Left hindlimb (tissue), 1 donor: ENCODE data around the gene ELL.
A peak's percentile ranks its signal among the peaks of the same experiment; 100 is the strongest.

ENCODE experiments used
- DNase-seq: peaks from one replicate; pipeline ENCODE4 v3.0.0-alpha.2; 2018

The ELL gene

DNA sequence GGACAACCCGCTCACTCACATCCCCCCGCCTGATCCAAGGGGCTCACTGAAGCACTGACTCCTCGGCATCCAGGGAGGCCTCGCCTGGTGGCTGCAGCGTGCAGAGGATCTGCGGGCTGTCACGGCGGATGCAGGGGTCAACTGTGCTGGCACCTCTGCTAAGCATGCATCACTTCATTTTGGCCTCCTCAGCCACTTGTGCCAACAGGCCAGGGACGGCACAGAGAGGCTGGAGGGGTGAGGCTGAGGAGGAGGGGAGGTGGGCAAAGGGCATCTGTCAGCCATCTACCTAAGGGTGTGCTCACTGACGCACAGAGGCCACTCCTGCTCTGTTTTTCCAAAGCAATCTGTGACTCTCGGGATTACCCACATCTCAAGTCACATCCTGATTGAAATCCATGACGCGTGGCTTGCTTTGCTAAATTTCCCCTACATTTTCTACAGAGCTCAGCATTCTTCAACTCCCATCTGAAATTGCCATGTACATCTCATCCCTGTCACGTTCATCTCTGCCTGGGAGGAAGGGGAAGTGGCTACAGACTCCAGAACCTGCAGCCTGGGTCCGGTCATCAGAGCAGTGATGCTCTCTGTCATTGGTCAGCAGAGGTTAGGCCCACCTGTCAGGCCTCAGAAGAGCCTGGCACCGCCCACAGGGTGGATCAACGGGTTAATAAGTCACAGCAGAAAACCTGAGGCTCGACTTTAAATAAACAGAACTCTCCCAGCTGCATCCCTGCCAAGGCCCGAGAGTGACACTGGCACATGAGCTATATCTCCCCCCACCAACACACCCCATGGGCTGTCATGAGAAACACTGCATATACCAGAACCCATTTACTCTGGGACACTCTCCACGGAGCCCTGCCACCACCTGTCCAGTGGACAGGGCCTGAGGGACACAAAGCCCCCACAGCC is 17.6 kb downstream of the ELL start:
- DNase-seq: no peak

DNA sequence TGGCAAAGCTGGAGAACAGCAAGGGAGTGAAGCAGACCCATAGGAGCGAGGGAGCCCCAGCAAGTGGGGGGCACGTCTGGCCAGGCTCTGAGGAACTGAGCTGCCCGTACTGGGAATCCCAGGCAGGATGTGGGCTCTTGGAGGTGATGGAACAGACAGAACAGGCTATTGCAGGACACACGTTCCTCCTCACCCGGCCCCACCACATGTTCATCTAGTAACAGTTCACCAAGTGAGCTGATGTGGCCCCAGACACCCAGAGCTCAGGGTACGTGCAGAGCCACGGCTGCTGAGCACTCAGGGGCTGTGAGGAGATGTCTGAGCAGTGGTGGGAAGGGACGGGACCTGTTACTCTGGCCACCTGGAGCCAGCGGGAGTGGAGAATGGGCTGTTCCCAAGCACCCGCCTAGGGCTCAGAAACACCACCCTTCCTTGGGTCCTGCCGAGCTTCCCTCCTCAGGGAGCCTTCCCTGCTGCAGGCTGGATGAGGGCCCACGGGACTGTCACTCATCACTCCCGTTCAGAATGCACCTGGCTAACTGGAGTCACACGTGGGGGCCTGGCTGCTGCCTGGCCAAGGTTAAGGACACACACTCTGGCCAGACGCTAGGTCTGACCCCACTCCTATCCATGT is 18.4 kb downstream of the ELL start:
- no peak for DNase-seq

DNA sequence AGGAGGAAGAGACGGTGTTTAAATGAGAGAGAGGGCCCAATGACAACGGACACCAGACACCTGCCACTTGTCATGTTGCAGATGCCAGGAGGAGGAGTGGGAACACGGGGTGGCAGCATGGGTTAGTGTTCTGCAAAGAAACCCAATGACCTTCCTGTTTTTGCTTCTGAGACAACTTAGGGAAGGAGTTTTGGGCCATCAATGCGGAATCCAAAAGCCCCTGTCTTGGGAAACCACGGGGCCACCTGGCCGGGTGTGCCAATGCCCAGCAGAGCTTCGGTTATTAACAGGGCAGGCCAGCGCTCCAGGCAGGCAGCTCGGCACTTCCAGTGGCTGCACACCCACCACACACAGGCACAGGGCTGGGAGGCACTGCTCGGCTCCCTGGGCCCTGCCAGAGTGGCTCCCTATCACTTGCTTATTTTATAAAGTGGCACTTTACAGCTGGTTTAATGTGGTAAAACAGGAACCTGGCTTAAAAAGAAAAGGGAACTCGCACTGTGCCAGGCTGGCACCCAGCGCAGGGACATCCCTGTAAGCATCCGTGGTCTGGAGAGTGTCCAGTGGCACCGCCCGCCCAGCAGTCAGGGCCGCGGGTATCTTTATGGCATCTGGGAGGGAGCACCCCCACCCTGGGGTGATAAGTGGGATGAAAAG is 19.1 kb downstream of the ELL start:
- no peak for DNase-seq

DNA sequence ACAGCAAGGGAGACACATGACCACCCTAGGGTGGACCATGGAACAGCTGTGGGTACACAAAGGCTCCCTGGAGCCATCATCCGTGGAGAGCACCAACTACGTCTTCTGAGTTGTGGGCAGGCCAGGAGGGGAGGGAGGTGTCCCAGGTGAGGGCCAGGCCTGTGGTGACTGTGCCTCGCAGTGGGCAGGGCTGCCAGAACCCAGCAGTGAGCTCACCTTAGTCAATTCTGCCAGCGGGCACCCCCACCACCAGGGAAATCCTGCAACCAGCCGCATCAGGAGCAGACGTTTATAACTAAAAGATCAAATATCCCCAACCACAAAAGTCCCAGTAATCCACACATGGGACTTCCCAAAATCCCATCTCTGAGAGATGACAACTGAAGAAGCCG is 19.6 kb downstream of the ELL start:
- DNase-seq: no peak

DNA sequence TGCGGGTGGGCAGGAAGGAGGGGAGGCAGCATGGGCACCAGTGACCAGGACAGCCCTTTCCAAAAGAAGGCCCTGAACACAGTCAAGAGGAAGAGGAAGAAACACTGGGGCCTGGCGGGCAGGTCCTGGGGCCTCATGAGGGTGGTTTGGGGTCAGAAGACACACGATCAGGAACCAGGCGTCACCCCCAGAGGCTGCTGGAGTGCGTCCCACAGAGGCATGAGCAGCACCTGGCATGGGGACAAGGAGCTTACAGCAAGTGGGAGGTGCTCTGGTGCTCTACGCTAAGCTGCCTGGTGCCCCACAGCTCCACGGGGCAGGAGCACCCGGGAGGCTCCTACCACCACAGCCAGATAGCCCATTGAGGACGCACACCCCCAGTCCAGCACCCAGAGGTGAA is 20.0 kb downstream of the ELL start:
- DNase-seq: no peak

DNA sequence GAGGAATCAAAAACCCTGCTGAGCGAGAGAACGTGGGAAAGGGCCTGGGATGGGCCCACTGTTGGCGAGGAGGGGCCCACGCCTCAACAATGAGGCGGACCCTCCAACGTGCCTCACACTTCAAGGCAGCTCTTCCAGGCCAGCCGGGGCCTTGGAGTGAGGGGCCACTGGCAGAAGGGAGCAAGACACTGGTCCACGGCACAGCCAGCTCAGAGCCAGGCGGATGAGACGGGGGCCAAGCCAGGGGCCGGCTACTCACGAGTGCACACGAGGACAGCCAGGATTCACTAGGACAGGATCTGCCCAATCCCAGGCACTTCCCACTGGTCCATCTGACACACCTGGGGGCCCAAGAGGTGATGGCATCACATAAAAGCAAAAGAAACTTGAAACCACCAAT is 20.5 kb downstream of the ELL start:
- DNase-seq: no peak

DNA sequence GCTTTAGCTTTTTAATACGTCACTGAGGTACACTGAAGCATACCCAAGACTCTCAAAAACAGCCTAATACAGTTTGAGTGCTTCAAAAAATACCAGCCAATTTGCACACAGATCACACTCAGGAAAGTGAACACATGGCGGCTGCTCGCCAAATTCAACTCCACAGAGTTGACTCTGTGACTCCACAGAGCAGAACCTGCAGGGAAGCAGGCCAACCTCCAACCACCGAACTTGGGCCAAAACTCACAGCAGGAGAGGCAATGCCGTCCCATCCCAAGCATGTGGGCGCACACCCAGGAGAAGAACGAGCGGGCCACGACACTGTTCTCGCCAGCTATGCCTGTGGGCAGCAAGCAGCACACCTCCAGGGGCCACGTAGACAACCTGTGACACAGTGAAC is 21.1 kb downstream of the ELL start:
- peak; percentile 70 for DNase-seq

DNA sequence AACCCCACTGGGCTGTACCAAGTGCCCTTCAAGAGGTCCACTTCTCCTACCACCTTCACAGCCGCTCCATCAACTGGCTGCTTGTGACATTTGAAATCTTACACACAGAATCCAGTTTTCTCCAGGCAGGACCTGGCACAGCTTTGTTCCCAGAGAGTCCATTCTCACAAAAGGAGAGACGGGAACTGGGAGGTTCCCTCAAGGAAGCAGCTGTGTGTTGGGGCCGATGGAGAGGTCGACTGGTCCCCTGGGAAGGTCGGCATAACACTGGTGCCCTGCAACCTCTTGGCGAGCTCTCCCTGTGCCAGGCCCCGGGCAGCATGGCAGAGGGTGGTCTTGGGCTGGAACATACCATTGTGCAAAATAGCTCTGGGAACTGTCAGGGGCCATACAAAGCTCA is 21.5 kb downstream of the ELL start:
- no peak for DNase-seq

DNA sequence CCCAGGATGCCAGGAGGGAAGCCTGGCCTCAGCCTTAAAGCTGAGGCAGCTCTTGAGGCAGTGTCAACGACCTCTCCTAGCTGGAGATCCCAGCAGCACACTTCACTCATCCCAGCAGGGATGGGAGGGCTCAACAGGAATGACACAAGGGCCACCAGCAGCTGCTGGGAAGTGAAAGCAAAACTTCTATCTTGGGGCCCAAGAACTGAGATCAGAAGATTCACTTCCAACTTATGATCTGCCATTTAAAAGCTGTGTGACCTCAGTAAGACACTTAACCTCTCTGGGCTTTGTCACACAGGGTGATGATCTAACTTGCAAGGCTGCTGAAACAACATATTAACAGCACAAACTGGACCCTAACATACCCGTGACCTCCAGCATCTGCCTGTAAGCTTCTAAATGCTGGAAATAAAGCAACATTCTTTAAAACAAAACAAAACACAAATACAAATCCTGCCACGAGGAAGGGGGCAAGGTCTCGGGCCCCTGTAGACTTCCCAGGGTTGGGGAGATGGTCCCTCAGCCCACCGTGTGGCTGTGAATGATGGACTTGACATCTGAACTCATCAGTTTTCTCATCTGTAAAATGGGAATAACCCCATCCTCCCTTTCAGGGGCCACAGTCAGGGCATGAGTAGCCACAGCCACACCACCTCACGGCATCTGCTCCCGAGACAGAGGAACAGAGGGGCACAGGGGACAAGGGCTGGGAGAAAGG is 22.7 kb downstream of the ELL start:
- DNase-seq: no peak

DNA sequence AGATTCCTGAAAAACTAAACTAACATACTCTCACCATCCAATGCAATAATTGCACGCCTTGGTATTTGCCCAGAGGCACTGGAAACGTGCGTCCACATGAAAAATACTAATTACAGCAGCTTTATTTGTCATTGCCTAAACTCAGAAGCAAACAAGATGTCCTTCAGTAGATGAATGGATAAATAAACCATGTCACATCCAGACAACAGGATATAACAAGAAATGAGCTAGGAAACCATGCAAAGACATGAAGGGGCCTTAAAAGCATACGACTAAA is 25.0 kb downstream of the ELL start:
- DNase-seq: no peak

DNA sequence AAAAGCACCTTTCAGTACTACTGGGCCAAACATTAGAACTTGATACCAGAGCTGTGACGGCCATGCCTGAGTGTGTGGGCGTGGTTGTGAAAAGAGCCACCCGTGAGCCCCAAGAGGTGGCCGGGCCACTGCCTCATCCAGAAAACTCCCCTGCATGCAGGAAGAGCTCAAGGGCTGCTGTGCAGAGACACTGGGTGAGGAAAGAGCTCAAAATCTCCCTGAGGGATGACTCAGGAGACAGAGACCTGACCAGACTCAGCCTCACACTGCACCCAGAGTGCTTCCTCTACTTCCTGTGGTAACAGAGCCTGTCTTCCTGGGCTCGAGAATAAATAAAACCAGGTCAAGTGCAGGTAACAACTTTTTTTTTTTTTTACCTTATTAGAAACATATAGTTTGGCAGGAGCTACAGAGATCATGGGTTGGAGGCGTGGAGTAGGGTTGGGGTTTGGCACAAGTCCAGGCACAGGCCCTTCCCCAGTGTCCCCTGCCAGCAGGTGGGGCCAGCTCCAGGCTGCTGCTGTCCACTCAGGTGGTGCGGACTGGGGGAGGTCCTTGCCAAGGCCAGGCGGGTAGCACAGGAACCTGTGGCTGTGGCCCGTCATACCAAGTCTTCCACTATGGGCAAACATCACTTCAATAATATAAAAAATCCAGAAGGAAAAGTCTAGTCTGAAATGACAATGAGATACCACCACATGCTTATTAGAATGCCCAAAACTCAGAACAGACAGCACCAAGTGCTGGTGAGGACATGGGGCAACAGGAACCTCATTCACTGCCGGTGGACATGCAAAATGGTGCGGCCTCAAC is 25.5 kb downstream of the ELL start:
- DNase-seq: no peak

DNA sequence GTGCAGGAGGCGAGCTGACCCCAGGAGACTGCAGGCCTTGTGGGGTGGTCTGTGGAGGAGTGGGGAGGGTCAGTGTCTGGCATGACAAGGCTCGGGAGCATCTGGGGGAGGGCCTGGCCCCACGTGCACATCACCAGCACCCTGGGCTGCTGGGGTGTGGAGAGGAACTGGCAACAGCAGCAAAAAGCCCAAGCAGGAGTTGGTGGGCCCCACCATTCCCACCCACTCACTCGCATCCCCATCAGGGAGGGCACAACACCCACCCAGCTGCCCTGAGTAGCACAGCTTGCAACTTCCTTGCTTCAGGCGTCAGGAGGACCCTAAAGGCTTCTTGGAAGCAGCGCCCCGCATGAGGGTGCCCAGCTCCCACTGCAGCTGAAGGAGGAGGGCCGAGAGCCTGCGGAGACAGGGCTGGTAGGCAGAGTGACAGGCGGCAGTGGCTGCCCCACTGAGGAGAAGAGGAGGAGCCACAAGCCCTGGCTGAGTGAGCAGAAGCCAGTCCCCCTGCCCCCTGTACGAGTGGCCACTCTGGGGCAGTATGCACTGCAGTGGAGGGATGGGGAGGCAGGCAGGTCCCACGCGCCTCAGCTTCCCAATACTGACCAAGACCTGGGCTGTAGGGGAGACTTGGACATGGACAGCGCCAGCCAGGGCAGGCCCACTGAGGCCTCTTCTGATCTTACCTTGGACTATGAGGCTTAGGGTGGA is 26.5 kb downstream of the ELL start:
- DNase-seq: no peak

DNA sequence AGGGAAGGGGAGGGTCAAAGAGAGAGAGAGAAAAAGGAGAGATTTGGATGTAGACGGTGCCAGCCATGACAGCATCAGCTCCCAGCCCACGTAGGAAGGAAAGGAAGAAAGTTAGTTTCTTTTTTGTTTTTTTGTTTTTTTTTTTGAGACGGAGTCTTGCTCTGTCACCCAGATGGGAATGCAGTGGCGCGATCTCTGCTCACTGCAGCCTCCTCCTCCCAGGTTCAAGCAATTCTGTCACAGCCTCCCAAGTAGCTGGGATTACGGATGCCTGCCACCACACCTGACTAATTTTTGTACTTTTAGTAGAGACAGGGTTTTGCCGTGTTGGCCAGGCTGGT is 27.6 kb downstream of the ELL start:
- no peak for DNase-seq

DNA sequence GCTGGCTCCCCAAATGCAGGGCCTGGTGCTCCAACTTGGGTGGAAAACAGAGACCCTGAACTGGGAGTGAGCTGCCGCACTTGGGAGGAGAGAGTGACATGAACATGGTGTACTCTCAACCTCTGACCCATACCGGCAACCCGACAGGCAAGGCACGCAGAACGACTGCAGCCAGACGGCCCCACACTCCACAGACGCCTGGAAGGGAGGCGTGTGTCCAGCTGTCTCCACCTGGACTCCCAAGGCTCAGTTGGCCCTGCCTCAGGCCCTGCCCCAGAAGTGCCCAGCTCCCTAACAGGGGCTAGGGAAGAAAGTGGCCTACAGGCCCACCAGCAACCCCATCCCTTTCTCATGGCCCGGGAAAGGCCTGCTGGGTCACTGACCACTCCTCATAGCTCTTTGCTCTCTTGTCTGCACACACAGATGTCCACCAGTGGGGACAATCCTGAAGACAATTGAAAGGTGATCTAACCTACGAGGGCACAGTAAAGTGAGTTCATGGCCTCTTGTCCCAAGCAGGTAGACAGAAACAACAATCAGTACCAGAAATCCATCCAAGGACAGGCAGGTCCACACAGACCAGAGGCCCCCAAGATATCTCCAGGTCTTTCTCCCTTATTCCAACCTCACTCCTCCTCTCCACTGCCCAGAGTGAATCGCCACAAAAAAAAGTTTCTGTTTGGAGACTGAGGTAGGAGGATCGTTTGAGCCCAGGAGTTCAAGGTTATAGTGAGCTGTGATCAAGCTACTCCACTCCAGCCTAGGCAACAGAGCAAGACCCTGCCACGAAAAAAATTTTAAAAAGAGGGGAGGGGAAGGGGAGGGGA is 28.2 kb downstream of the ELL start:
- DNase-seq: no peak

DNA sequence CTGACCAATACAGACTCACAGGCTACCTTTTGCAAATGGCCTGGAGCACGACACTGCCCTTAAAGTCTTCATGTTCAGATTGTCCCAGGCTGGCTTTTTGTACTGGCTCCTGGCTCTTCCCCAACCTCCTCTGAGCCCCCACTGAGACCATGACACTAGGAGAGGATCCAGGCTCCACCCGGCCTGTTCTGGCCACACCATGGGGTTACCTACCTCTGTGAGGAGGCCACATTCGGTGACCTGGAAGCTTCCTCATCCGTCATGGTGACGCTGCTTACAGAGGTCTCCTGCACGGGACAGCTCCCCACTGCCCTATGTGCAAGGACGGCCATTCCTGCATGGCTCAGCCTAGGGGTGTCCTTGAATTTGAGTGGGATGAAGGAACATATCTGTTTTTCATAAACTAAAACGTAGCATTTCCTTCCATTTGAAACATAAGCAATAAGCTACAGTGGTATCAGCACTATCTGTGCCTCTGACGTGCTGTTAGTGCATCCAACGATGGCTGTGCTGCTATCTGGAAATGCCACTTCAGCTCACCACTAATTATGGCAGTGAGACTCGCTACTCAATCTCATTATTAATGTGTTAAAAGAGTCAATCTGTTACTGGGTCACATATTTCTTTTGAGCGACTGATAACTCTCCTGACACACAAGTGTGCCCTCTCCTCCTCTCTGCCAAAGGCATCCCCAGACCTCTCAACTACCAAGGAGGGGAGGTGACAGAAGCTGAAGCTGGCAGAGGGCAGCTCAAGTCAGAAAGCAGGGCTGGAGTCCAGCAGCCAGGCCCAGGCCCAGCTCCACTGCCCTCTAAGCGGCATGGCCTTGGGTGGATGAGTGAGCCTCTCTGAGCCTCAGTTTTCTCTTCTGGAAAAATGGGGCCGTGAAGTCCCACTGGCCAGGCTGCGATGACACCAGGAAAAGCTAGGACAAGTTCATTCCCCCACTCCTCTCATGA is 29.6 kb downstream of the ELL start:
- no peak for DNase-seq

DNA sequence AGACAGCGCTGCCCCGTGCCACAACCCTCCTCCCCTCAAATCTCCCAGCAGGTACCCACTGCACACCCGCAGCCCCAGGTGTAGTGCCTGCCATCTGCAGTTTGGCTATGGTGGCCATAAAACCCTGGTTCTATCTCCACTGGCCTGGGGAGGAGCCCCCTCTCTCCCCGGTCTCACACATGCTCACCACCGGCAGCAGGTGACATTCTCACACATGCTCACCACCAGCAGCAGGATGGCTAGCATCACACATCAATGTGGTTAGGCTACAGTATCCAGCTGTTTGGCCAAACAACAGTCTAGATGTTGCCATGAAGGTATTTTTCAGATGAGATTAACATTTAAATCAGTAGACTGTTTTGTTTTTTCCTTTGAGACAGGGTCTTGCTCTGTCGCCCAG is 31.1 kb downstream of the ELL start:
- no peak for DNase-seq

DNA sequence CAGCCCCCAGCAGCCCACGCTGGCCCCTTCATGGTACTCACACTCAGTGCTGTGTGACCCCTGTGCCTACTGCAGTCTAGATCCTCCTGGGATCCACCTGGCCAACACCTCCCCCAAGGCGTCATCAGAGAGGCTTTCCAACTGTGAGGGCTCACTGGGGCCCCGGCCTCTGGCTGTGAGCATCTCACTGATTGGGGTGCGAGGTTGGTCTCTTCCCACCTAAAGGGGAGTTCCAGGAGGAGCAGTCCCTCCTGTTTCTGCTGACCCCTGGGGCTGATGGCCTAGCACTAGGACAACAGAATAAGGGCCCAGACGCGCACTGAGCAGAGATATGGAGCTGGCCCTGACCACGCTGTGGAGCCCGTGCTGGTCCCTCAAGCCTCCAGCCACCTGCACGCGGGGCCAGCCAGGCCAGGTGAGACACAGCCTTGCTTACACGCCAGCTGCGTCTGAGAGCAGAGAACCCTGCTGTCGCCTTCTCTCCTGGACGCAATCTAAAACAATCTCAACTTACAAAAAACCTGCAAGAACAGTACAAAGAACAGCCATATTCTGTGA is 32.2 kb downstream of the ELL start:
- DNase-seq: no peak

DNA sequence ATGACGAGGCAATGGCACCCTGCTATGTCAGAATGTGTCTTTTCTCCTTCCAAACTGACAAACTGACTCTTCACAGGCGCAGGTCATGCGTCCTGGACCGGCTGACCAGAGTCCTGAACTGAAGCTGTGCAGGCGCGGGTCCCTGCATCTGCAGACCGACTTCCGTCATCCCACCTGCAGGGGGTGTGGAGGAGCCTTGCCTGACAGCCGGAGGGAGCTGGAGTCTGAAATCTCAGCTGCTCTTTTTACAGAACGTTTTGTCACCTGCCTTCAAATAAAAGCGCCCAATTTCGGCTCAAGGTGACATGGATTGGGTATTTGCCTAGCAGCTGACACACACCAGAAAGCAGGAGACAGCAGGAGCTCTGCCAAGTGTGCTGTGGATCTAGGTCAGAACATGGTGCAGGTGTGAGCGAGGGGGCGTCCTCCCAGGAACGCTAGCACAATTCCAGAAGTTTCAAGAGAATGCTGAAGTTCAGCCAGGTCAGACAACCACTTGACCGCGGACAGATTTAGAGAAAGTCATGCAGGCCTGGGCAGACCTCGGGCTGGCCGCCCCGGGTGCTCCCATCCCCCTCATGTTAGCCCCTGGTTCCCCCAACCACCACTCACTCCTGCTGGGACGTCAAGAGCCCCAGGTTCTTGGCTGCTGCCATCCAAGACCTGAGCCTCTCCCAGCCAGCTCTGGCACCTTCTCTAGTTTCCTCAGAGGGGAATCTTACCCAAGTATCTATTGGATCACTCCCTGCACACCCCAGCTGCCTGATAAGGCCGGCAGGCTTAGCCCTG is 32.8 kb downstream of the ELL start:
- DNase-seq: no peak

DNA sequence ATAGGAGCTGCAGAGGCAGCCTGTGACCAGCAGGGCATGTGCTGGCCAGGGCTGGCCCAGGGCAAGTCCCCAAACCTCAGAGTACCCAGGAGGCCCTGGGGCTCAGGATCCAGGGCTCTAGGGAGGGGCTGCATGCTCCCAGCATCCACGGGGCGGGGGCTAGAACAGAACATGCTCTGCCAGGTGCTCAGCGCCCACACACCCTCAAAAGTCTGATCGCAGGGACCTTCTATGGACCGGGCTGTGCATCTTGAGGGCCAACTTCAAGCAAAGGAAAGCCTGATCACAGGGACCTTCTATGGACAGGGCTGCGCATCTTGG is 33.5 kb downstream of the ELL start:
- DNase-seq: no peak
